Cardiac septum (tissue), 1 donor: ENCODE data around the gene FCRL5. TPM values are rescaled to one million over a fixed set of nuclear protein-coding genes. Genes with fewer than 3 reads are reported as not detected.

Source experiments
- DNase-seq: peaks from one replicate; pipeline ENCODE4 v3.0.0-alpha.2; 2020; ENCODE audit warnings: low spot score
- intact Hi-C: fragments of 100-400 bp; cut with DNase I; formaldehyde crosslinking; loops from one replicate; pipeline ENCODE4 v1.14.0; 2022
- total RNA-seq: library from RNA; stranded (reverse); fragmentation: NEBNext Ultra II Directional; extraction: Animal tissue kit (Norgen Biotek cat#: 25700); gene quantifications from one replicate; pipeline ENCODE4 v1.2.1, GENCODE V29; 2021
- donor health status: DM: no; HTN: no; CAD: no.

FCRL5 gene
- total RNA-seq, 1 donor from 2014 or later = 0.30 TPM

GRCh38 chr1:157540160-157540748 is 12.1 kb downstream of the FCRL5 start:
- DNase-seq = no peak

GRCh38 chr1:157539568-157539967 is 12.7 kb downstream of the FCRL5 start:
- no peak for DNase-seq
- intact Hi-C loops = no loop called here

More at GRCh38 chr1:157540160-157540748, 12.1 kb downstream of the FCRL5 start:
- intact Hi-C loops = no loop called here

GRCh38 chr1:157532569-157532968 is 19.7 kb downstream of the FCRL5 start:
- no peak for DNase-seq
- intact Hi-C loops = no loop called here

- intact Hi-C loops = no loop called here
These were observed 28.4 kb downstream of the FCRL5 start for GRCh38 chr1:157523774-157524493.

GRCh38 chr1:157521056-157521455 is 31.3 kb downstream of the FCRL5 start:
- intact Hi-C loops = no loop called here
- DNase-seq = no peak

More at GRCh38 chr1:157523774-157524493, 28.4 kb downstream of the FCRL5 start:
- no peak for DNase-seq

- intact Hi-C loops = no loop called here
- DNase-seq = no peak
These were observed 31.9 kb downstream of the FCRL5 start for GRCh38 chr1:157520386-157520935.

- DNase-seq = no peak
- intact Hi-C loops = no loop called here
These were observed 32.9 kb downstream of the FCRL5 start for GRCh38 chr1:157519451-157519850.

- intact Hi-C loops = no loop called here
- DNase-seq = no peak
These were observed 35.3 kb downstream of the FCRL5 start for GRCh38 chr1:157517016-157517415.

- no peak for DNase-seq
- intact Hi-C loops = no loop called here
These were observed 36.6 kb downstream of the FCRL5 start for GRCh38 chr1:157515709-157516108.

GRCh38 chr1:157515141-157515540 is 37.2 kb downstream of the FCRL5 start:
- no peak for DNase-seq
- intact Hi-C loops = no loop called here

- no peak for DNase-seq
- intact Hi-C loops = no loop called here
These were observed 40.0 kb downstream of the FCRL5 start for GRCh38 chr1:157512036-157512969.

GRCh38 chr1:157509546-157510232 is 42.6 kb downstream of the FCRL5 start:
- intact Hi-C loops = no loop called here
- no peak for DNase-seq

GRCh38 chr1:157505481-157506272 is 46.6 kb downstream of the FCRL5 start:
- intact Hi-C loops = no loop called here
- DNase-seq = no peak

GRCh38 chr1:157504646-157505045 is 47.7 kb downstream of the FCRL5 start:
- no peak for DNase-seq
- intact Hi-C loops = no loop called here

- DNase-seq = no peak
- intact Hi-C loops = no loop called here
These were observed 52.8 kb downstream of the FCRL5 start for GRCh38 chr1:157499521-157499920.

- intact Hi-C loops = no loop called here
- no peak for DNase-seq
These were observed 53.6 kb downstream of the FCRL5 start for GRCh38 chr1:157498736-157499090.

GRCh38 chr1:157497987-157498735 is 54.2 kb downstream of the FCRL5 start:
- intact Hi-C loops = no loop called here
- no peak for DNase-seq

- intact Hi-C loops = no loop called here
- DNase-seq = no peak
These were observed 55.0 kb downstream of the FCRL5 start for GRCh38 chr1:157497284-157497683.
